Hepatocyte (in vitro differentiated cells): ENCODE data around the gene DMBX1. TPM values are rescaled to one million over a fixed set of nuclear protein-coding genes. Genes with fewer than 3 reads are reported as not detected.

Experiments
- DNase-seq: peaks from one replicate; pipeline ENCODE4 v3.0.0-alpha.2; 2016; ENCODE audit warnings: low spot score
- H2AFZ ChIP-seq: fragments of 200-600 bp; sonication (generic); 2 replicates; pipeline ENCODE4 v1.6.0; 2016; ENCODE audit warnings: antibody characterized with exemption, mild to moderate bottlenecking
- H3K27ac ChIP-seq: fragments of 200-600 bp; sonication (generic); 2 replicates; pipeline ENCODE4 v1.5.1; 2016; ENCODE audit warnings: mild to moderate bottlenecking
- H3K27me3 ChIP-seq: fragments of 200-600 bp; sonication (generic); 2 replicates; pipeline ENCODE4 v1.6.1; 2016
- H3K36me3 ChIP-seq: fragments of 200-600 bp; sonication (generic); replicated peaks from 2 replicates; pipeline ENCODE4 v1.5.1; 2016; ENCODE audit warnings: low read depth; ENCODE audit not compliant: insufficient read depth
- H3K4me1 ChIP-seq: fragments of 200-600 bp; sonication (generic); 2 replicates; pipeline ENCODE4 v1.5.1; 2016; ENCODE audit warnings: mild to moderate bottlenecking, moderate library complexity; ENCODE audit not compliant: insufficient read depth
- H3K4me2 ChIP-seq: fragments of 200-600 bp; sonication (generic); 2 replicates; pipeline ENCODE4 v1.6.0; 2016
- H3K4me3 ChIP-seq: fragments of 200-600 bp; sonication (generic); 2 replicates; pipeline ENCODE4 v1.5.1; 2016; ENCODE audit warnings: mild to moderate bottlenecking
- H3K79me2 ChIP-seq: fragments of 200-600 bp; sonication (generic); 2 replicates; pipeline ENCODE4 v1.6.0; 2017; ENCODE audit warnings: mild to moderate bottlenecking
- H3K9me2 ChIP-seq: fragments of 200-600 bp; sonication (generic); replicated peaks from 2 replicates; pipeline ENCODE4 v1.6.0; 2017; ENCODE audit warnings: mild to moderate bottlenecking; ENCODE audit not compliant: insufficient read depth
- H3K9me3 ChIP-seq: fragments of 200-600 bp; sonication (generic); 2 replicates; pipeline ENCODE4 v1.5.1; 2016; ENCODE audit warnings: low read depth, mild to moderate bottlenecking
- H4K20me1 ChIP-seq: fragments of 200-600 bp; sonication (generic); 2 replicates; pipeline ENCODE4 v1.6.0; 2016; ENCODE audit warnings: mild to moderate bottlenecking; ENCODE audit not compliant: insufficient read depth, poor library complexity, severe bottlenecking
- CTCF ChIP-seq: fragments of 200-600 bp; sonication (generic); IDR thresholded peaks from 2 replicates; pipeline ENCODE4 v1.5.1; 2016; ENCODE audit warnings: antibody characterized with exemption, mild to moderate bottlenecking; ENCODE audit not compliant: poor library complexity
- EZH2 ChIP-seq: fragments of 200-600 bp; sonication (generic); IDR thresholded peaks from 2 replicates; pipeline ENCODE4 v1.6.1; 2016; ENCODE audit warnings: antibody characterized with exemption, mild to moderate bottlenecking, borderline replicate concordance
- EZH2phosphoT487 ChIP-seq: fragments of 200-600 bp; sonication (generic); IDR thresholded peaks from one replicate; pipeline ENCODE4 v1.6.1; 2018; ENCODE audit warnings: antibody characterized with exemption, mild to moderate bottlenecking, low read depth, moderate library complexity; ENCODE audit not compliant: unreplicated experiment, severe bottlenecking
- WGBS: methylation state at CpG from one replicate; pipeline ENCODE4 v1.1.6; 2016; ENCODE audit warnings: low lambda C conversion rate; ENCODE audit errors: missing lambda C conversion rate; 5-methylcytosine and 5-hydroxymethylcytosine counted together
- polyA plus RNA-seq: library from polyadenylated mRNA; unstranded; fragments of >200 nt; fragmentation: Nextera tagmentation; extraction: Ambion mirVana; gene quantifications from 2 replicates; pipeline ENCODE4 v1.2.1, GENCODE V29; 2016
- total RNA-seq: library from RNA; depleted of rRNA; stranded (reverse); fragments of >200 nt; gene quantifications from 2 replicates; pipeline ENCODE4 v1.2.3, GENCODE V29; 2014

DMBX1 gene
- not detected in 2 replicates for total RNA-seq
- polyA plus RNA-seq = 0.32 TPM in 1 of 2 replicates, not detected in the other

DNA sequence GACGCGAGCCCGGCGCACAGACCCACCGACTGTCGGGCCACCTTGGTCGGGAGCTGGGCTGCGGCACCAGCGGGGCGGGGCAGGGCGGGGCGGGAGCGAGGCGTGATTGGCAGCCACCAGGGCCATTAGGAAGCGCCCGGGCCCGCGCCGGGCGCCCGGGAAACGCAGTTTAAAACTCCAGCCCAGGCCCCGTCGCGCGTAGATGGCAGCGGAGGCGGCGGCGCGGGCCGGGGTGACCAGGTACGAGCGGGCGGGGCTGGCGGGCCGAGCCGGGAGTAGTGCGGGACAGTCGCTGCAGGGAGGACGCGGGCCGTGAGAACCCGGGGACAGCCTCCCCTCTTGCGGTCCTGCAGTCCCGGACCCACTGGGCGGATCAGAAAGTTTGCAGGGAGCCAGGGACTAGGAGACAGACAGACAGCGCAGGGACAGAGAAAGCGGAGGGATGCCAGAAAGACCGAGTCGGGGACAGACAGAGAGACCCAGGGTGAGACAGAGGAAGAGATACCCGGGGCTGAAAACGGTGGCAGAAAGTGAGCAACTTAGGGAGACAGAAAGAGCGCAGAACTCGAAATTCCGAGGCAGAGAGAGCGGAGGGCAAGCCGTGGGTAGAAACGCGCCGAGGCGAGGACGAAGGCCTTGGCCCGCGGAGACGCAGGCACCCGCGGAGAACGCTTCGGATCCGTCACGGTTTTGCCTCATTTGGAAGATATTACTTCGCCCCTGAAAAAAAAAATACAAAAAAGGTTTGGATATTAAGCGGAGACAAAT is at the start of gene DMBX1:
Gene DMBX1 (plus strand): TSS at position 199 of the 768 bp plus-strand sequence. CDS start 17,175 bp downstream, outside the sequence.
- Histone ChIP-seq H3K27ac (no peak within 1 kb of the TSS), H3K27me3 (peaks cover 98% of the 10 kb centered on the region), H3K79me2 (no peaks in the 10 kb centered on the region), H3K4me3 (no peak within 1 kb of the TSS), H2AFZ (peak within 1 kb of the TSS; percentile 14), H3K9me3 (no peaks in the 10 kb centered on the region), H3K36me3 (no peaks in the 10 kb centered on the region), H3K4me2 (peak within 1 kb of the TSS; percentile 87), H3K4me1 (peaks cover 16% of the 10 kb centered on the region), H3K9me2 (no peaks in the 10 kb centered on the region), H4K20me1 (no peaks in the 10 kb centered on the region)
- TF ChIP-seq CTCF (no peak), EZH2phosphoT487 (peak; percentile 56), EZH2 (peak; percentile 15)
- WGBS = 2% methylated on average over 34 of the region's 74 CpGs
- peak; percentile 51 for DNase-seq

DNA sequence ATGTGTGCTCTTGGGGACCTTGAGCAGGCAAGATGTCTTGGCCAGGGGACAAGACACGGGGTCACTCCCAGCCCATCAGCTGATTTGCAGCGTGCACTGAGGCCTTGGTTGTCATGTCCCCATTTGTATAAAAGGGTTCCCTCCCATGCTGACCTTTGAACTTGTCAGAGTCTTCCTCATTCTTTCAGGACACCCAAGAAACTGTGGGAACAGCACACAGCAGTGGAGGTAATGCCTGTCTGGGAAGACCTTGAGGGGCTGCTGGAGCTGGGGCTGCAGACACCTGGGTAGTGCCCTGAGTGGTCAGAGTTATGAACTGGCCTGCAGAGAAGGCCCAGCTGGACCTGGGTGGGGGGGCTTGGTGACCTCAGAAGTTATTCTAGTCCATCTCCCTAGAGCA is 49.2 kb upstream of the DMBX1 start:
- H4K20me1 ChIP-seq = no peaks in the 10 kb centered on the region
- 83% methylated on average over 2 of the region's 2 CpGs for WGBS
- no peaks in the 10 kb centered on the region for H3K9me2 ChIP-seq
- no peak for DNase-seq
- no peak for TF ChIP-seq EZH2
- TF ChIP-seq EZH2phosphoT487 = no peak
- no peak for TF ChIP-seq CTCF
- H3K4me2 ChIP-seq = no peak overlapping the region
- no peaks in the 10 kb centered on the region for H3K36me3 ChIP-seq
- no peaks in the 10 kb centered on the region for H3K9me3 ChIP-seq
- no peak overlapping the region for H3K4me3 ChIP-seq
- no peaks in the 10 kb centered on the region for H3K79me2 ChIP-seq
- no peaks in the 10 kb centered on the region for H3K4me1 ChIP-seq
- peaks cover under 1% of the 10 kb centered on the region for H3K27me3 ChIP-seq
- H2AFZ ChIP-seq = no peak overlapping the region
- H3K27ac ChIP-seq = no peak overlapping the region

DNA sequence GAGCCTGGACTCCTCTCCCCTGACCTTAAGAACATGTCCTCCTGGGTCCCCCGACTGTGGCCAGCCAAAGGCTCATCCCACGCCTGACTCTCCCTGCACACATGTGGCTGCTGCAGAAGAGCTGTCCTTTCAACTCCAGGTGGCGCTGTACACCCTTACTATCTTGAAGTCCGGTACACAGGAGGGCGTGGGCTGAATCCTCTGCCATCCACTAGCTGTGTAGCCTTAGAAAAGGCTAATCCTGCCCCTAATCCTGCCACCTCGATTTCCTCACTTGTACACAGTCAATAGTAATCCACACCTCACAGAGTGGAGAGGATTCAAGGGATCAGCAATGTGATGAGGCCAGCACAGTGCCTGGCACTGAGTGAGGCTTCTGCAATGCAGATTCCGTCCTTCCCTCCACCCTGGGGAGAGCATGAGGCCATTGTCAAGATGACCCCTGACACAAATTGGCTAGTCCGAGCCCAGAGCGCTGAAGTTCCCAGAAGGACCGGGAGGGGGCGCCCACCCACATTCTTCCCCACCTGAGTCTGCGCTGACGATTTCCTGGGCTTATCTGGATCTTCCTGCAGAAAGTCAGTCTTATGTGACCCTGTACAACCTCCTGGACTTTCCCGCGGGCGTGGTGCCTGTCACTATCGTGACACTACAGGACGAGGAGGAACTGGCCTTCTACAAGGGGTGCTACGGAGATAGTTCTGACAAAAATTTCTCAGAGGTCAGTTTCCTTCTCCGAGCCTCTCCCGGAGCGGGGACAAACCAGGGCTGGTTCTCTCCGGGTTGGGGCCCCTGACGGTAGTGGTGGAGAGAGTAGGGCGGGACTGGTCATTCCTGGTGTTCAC is 47.1 kb upstream of the DMBX1 start:
- Histone ChIP-seq H3K4me2 (peak overlapping the region; percentile 86), H3K9me2 (no peaks in the 10 kb centered on the region), H3K9me3 (no peaks in the 10 kb centered on the region), H2AFZ (peak overlapping the region; percentile 69), H3K79me2 (no peaks in the 10 kb centered on the region), H3K4me3 (no peak overlapping the region), H4K20me1 (no peaks in the 10 kb centered on the region), H3K36me3 (no peaks in the 10 kb centered on the region), H3K27ac (peak overlapping the region; percentile 15), H3K4me1 (no peaks in the 10 kb centered on the region), H3K27me3 (peaks cover 19% of the 10 kb centered on the region)
- WGBS = 10% methylated on average over 25 of the region's 25 CpGs
- peak; percentile 84 for DNase-seq
- TF ChIP-seq EZH2 (no peak), EZH2phosphoT487 (no peak), CTCF (peak; percentile 82)
